SK-N-SH treated with all-trans-retinoic acid at 6 μM for 48 hours (cell line): ENCODE results near the gene GOLGA1.

Experiments
- ATAC-seq: fragments of 200-7000 bp; cut with Tn5 transposase; 3 replicates; pipeline ENCODE4 v1.9.1; 2020; ENCODE audit warnings: mild to moderate bottlenecking, moderate library complexity
- BACH2 ChIP-seq: fragments of 250-450 bp; sonication (Bioruptor Pico); IDR thresholded peaks from 2 replicates; pipeline ENCODE4 v1.9.0; 2021; ENCODE audit warnings: mild to moderate bottlenecking, borderline replicate concordance
- CSDC2 ChIP-seq: fragments of 250-450 bp; sonication (Bioruptor Pico); IDR thresholded peaks from 2 replicates; pipeline ENCODE4 v1.5.0; 2020; ENCODE audit warnings: mild to moderate bottlenecking, moderate library complexity
- ESRRG ChIP-seq: fragments of 250-450 bp; sonication (Bioruptor Pico); IDR thresholded peaks from 2 replicates; pipeline ENCODE4 v1.6.1; 2021; ENCODE audit warnings: mild to moderate bottlenecking
- GLIS3 ChIP-seq: fragments of 250-450 bp; sonication (Bioruptor Pico); IDR thresholded peaks from 2 replicates; pipeline ENCODE4 v1.5.0; 2020; ENCODE audit warnings: mild to moderate bottlenecking, moderate library complexity
- ISL1 ChIP-seq: fragments of 250-450 bp; sonication (Bioruptor Pico); IDR thresholded peaks from 2 replicates; pipeline ENCODE4 v2.1.2; 2022; ENCODE audit warnings: mild to moderate bottlenecking, moderate library complexity
- POU6F1 ChIP-seq: fragments of 250-450 bp; sonication (Bioruptor Pico); IDR thresholded peaks from 2 replicates; pipeline ENCODE4 v1.8.0; 2021; ENCODE audit warnings: low read depth, mild to moderate bottlenecking, moderate library complexity, borderline replicate concordance
- PPARA ChIP-seq: fragments of 250-450 bp; sonication (Bioruptor Pico); IDR thresholded peaks from 2 replicates; pipeline ENCODE4 v1.5.0; 2020; ENCODE audit warnings: mild to moderate bottlenecking, borderline replicate concordance
- RARB ChIP-seq: fragments of 250-450 bp; sonication (Bioruptor Pico); IDR thresholded peaks from 2 replicates; pipeline ENCODE4 v1.8.0; 2021; ENCODE audit warnings: mild to moderate bottlenecking, moderate library complexity
- SNAI2 ChIP-seq: fragments of 250-450 bp; sonication (Bioruptor Pico); IDR thresholded peaks from 2 replicates; pipeline ENCODE4 v1.5.0; 2020; ENCODE audit warnings: mild to moderate bottlenecking, moderate library complexity
- TOX ChIP-seq: fragments of 250-450 bp; sonication (Bioruptor Pico); IDR thresholded peaks from 2 replicates; pipeline ENCODE4 v1.8.0; 2021; ENCODE audit warnings: mild to moderate bottlenecking, moderate library complexity, borderline replicate concordance
- ZC3H10 ChIP-seq: fragments of 250-450 bp; sonication (Bioruptor Pico); IDR thresholded peaks from 2 replicates; pipeline ENCODE4 v1.5.1; 2021; ENCODE audit warnings: mild to moderate bottlenecking, moderate library complexity
- ZFP30 ChIP-seq: fragments of 450-650 bp; formaldehyde crosslinking; IDR thresholded peaks from 2 replicates; pipeline ENCODE4 v1.5.0; 2022; ENCODE audit warnings: mild to moderate bottlenecking, moderate library complexity
- ZNF565 ChIP-seq: fragments of 450-650 bp; formaldehyde crosslinking; conservative IDR thresholded peaks from 2 replicates; pipeline ENCODE4 v1.5.0; 2020; ENCODE audit warnings: low read depth, mild to moderate bottlenecking, moderate library complexity
- ZNF8 ChIP-seq: fragments of 450-650 bp; formaldehyde crosslinking; IDR thresholded peaks from 2 replicates; pipeline ENCODE4 v1.5.0; 2020; ENCODE audit warnings: mild to moderate bottlenecking, moderate library complexity
- TF ChIP-seq, protein P1 (sequence below): fragments of 250-450 bp; sonication (Bioruptor Pico); IDR thresholded peaks from 2 replicates; pipeline ENCODE4 v1.5.1; 2021; ENCODE audit warnings: mild to moderate bottlenecking, moderate library complexity
- TF ChIP-seq, protein P2 (sequence below): fragments of 250-450 bp; sonication (Bioruptor Pico); IDR thresholded peaks from 2 replicates; pipeline ENCODE4 v1.5.0; 2020; ENCODE audit warnings: mild to moderate bottlenecking, moderate library complexity
- TF ChIP-seq, protein P3 (sequence below): fragments of 250-450 bp; sonication (Bioruptor Pico); IDR thresholded peaks from 2 replicates; pipeline ENCODE4 v1.5.1; 2020; ENCODE audit warnings: low read depth, mild to moderate bottlenecking, moderate library complexity

GOLGA1 gene

DNA sequence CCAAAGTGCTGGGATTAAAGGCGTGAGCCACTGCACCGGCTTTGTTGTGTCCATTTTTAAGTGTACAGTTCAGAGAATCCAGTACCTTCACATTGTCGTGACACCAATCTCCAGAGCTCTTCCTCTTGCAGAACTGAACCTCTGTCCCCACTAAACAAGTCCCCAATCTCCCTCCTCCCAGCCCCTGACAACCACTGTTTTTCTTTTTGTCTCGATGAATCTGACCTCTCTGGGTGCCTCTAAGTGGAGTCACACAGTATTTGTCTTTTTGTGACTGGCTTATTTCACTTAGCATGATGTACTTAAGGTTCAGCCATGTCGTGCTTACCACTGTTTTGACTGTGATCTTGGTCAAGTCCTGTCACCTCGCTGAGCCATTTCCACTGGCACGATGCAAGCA lies 86.1 kb downstream of the GOLGA1 start:
- ATAC-seq = no peak
- TF ChIP-seq BACH2 (CRISPR knock-in tag) = no peak
- TF ChIP-seq, protein P1, sequence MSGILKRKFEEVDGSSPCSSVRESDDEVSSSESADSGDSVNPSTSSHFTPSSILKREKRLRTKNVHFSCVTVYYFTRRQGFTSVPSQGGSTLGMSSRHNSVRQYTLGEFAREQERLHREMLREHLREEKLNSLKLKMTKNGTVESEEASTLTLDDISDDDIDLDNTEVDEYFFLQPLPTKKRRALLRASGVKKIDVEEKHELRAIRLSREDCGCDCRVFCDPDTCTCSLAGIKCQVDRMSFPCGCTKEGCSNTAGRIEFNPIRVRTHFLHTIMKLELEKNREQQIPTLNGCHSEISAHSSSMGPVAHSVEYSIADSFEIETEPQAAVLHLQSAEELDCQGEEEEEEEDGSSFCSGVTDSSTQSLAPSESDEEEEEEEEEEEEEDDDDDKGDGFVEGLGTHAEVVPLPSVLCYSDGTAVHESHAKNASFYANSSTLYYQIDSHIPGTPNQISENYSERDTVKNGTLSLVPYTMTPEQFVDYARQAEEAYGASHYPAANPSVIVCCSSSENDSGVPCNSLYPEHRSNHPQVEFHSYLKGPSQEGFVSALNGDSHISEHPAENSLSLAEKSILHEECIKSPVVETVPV (CRISPR knock-in tag) = no peak

DNA sequence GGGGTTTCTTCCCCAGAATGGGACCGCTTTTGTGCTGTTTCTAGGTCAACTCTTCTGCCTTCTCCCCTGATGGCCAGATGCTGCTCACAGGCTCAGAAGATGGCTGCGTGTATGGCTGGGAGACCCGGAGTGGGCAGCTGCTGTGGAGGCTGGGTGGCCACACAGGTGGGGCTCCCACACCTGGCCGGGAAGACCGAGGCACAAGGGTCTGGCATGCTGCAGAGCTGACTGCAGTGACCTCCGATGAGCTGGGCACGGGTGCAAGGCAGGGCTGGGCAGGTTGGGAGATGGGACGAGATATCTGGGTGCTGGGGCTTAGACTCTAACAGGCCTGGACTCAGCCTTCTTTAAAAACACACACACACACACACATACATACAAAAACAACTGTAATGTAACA lies 86.7 kb downstream of the GOLGA1 start:
- ATAC-seq = no peak
- TF ChIP-seq GLIS3 (no peak), ZNF565 (no peak), POU6F1 (no peak), ZNF8 (CRISPR knock-in tag) (no peak), CSDC2 (CRISPR knock-in tag) (no peak), PPARA (no peak), ZFP30 (CRISPR knock-in tag) (no peak)
- TF ChIP-seq, protein P2, sequence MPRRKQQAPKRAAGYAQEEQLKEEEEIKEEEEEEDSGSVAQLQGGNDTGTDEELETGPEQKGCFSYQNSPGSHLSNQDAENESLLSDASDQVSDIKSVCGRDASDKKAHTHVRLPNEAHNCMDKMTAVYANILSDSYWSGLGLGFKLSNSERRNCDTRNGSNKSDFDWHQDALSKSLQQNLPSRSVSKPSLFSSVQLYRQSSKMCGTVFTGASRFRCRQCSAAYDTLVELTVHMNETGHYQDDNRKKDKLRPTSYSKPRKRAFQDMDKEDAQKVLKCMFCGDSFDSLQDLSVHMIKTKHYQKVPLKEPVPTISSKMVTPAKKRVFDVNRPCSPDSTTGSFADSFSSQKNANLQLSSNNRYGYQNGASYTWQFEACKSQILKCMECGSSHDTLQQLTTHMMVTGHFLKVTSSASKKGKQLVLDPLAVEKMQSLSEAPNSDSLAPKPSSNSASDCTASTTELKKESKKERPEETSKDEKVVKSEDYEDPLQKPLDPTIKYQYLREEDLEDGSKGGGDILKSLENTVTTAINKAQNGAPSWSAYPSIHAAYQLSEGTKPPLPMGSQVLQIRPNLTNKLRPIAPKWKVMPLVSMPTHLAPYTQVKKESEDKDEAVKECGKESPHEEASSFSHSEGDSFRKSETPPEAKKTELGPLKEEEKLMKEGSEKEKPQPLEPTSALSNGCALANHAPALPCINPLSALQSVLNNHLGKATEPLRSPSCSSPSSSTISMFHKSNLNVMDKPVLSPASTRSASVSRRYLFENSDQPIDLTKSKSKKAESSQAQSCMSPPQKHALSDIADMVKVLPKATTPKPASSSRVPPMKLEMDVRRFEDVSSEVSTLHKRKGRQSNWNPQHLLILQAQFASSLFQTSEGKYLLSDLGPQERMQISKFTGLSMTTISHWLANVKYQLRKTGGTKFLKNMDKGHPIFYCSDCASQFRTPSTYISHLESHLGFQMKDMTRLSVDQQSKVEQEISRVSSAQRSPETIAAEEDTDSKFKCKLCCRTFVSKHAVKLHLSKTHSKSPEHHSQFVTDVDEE = no peak

DNA sequence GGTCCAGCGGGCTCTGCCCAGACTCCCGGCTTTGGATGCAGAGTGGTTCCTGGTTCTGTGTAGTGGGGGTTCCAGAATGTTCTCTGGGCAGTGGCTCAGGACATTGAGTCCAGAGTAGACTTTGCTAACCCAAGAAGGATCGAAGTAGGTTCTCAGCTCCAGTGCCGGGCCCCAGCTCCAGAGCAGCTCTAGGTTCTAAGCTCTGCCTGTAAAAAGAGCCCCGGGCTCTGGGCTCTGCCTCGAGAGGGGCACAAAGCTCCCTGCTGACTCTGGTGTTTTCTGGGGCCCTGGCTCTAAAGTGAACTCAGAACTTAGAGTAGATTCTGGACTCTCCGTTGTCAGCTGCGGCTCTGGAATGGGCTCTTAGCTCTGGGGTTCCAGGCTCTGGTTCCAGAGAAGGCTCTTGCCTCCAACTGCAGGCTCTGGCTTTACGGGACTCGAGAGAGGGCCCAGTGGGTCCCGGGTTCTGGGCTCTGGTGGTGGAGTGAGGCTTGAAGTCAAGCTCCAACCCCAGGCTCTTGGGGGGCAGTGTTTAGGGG lies 87.2 kb downstream of the GOLGA1 start:
- no peak for ATAC-seq
- TF ChIP-seq TOX (CRISPR knock-in tag) (no peak), ZC3H10 (CRISPR knock-in tag) (no peak), PPARA (no peak), ISL1 (CRISPR knock-in tag) (no peak), BACH2 (CRISPR knock-in tag) (no peak), CSDC2 (CRISPR knock-in tag) (no peak), RARB (CRISPR knock-in tag) (no peak), SNAI2 (CRISPR knock-in tag) (no peak)
- TF ChIP-seq, protein P1 (CRISPR knock-in tag) = no peak
- TF ChIP-seq, protein P3, sequence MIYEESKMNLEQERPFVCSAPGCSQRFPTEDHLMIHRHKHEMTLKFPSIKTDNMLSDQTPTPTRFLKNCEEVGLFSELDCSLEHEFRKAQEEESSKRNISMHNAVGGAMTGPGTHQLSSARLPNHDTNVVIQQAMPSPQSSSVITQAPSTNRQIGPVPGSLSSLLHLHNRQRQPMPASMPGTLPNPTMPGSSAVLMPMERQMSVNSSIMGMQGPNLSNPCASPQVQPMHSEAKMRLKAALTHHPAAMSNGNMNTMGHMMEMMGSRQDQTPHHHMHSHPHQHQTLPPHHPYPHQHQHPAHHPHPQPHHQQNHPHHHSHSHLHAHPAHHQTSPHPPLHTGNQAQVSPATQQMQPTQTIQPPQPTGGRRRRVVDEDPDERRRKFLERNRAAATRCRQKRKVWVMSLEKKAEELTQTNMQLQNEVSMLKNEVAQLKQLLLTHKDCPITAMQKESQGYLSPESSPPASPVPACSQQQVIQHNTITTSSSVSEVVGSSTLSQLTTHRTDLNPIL = no peak

- peak; percentile 40; the same call in 1 of the 2 replicates for TF ChIP-seq ESRRG (CRISPR knock-in tag)
- TF ChIP-seq, protein P1 (CRISPR knock-in tag) = no peak
- ATAC-seq = peak; percentile 86
Observed at GRCh38 chr9:124852829-124853531, 87.9 kb downstream of the GOLGA1 start, which contains the start of gene WDR38. TSS of gene WDR38 (plus strand) at chr9:124853460. CDS start at chr9:124853532, 72 bp downstream.
